GM19025 (cell line): ENCODE data around the gene ACTL8.
"Not testable (repeated sequence)": the region's sequence is repeated elsewhere in the genome, so short reads cannot be mapped to it uniquely, and the experiment has no call there.

ENCODE experiments used
- ATAC-seq: cut with Tn5 transposase; IDR thresholded peaks from one replicate; pipeline ENCODE4 v1.9.1; 2021; ENCODE audit warnings: mild to moderate bottlenecking, low read depth, moderate library complexity; ENCODE audit not compliant: unreplicated experiment

The ACTL8 gene

DNA sequence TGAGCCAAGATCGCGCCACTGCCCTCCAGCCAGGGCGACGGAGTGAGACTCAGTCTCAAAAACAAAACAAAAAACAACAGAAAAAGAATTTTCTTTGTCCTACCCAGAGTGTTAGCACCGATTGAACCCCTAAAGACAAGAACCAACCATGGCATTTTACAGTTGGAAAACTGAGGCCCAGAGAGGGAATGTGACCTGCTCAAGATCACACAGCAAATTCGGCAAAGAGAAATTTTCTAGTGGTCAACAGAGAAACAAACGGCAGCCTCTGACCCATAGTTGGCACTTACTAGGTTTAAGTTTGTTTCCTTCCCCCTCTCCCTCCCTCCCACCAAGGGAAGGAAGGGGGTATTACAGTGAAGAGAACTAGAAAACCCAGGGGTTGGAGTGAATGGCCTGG is 20.5 kb upstream of the ACTL8 start:
- no peak for ATAC-seq

DNA sequence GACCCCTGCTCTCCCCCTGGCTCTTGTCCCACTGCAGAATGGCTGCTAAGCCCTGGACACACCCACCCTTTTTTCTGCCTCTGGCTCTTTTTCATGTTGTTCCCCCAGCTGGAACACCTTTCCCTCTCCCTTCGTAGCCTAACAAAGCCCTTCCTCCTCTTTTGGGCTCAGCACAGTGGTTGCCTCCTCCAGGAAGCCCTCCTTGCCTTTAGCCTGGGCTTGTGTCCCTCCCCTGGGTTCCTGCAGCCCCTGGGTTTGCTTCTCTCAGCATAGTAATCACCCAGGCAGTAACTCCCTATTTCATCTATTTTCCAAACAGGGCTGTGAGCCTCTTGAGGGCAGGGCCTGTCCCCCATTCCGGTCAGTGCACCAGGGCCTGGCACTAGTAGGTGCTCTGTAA is 19.8 kb upstream of the ACTL8 start:
- no peak for ATAC-seq

DNA sequence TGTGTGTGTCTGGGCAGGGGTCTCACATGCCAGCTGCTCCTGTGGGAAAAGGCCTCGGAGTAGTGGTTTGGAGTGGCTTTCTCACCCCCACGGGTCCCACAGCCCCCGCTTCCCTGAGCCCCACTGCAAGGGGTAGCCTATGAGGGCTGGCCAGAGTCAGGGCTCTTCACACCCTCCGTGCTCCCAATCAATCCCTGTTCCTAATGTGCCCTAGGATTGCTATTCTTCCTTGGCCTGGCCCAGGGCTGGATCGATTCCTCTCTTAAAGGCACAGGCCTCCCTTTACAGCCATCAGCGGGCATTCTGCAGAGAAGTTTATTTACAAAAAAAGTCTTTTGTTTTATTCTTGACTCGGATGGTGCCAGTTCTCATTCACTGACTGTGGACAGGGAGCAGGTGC is 19.3 kb upstream of the ACTL8 start:
- no peak for ATAC-seq

DNA sequence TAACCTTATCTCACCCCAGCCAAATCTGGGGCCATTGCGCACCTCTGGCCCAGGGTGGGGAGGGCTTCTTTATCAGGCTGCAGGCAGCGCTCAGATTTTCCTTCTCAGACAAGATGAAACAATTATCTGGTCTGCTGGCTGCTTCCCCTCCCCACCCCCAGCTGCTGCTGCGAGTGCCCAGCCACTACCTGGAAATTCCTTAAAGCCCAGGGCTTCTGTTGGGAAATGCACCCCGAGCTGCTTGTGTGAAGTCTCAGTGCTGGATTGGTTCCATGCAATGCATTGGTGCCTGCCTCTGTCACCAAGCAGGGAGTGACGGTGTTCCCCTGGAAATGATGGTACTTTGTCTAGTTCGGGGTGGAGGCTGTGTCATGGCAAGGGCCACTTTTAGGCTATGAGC is 18.5 kb upstream of the ACTL8 start:
- no peak for ATAC-seq

DNA sequence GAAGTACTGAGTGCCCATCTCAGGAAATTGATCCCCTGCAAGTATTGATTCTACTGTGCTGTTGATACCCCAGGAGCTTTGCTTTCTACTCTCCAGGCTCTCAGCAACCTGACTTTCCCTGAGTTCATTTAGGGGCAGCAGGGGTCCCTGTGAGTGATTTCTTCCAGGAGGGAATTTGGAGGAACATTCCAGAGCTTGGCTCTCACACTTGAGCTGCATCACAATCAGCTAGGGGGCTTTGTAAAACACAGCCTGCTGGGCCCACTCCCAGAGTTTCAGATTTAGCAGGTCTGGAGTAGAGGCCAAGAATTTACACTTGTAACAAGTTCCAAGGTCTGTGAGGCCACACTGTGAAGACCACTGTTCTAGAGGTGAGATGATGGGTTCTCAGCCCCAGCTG is 16.1 kb upstream of the ACTL8 start:
- no peak for ATAC-seq

DNA sequence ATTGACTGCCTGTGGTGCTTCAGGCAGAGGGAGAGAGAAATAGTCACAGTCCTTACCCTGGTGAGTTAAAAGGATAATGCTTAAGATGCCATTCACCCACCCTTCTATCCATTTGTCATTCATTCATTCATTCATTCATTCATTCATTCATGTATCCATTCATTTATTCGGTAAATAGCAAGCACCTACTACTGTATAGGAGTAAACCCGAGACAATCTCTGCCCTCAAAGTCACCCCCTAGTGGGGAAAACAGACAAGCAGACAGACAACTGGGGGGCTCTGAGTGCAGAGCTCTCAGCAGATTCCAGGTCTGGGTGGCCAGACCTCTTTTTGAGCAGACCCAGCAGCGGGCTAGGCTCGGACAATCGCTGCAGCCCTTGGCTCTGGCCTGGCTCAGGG is 14.1 kb upstream of the ACTL8 start:
- no peak for ATAC-seq

DNA sequence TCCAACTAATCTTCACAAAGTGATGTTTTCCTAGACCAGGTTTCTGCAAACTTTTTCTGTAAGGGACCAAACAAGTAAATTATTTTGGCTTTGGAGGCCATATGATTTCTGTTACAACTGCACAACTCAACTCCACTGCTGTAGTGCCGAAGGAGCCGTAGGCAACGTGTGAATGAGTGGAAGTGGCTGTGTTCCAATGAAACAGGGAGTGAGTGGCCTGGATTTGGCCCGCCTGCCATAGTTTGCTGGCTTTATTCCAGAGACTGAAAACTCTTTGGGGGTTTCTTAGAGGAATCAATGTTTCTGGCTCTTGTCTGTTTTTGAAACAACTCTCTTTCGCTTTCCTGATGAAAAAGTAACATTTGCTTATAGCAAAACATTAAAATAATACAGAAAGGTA is 12.6 kb upstream of the ACTL8 start:
- no peak for ATAC-seq

DNA sequence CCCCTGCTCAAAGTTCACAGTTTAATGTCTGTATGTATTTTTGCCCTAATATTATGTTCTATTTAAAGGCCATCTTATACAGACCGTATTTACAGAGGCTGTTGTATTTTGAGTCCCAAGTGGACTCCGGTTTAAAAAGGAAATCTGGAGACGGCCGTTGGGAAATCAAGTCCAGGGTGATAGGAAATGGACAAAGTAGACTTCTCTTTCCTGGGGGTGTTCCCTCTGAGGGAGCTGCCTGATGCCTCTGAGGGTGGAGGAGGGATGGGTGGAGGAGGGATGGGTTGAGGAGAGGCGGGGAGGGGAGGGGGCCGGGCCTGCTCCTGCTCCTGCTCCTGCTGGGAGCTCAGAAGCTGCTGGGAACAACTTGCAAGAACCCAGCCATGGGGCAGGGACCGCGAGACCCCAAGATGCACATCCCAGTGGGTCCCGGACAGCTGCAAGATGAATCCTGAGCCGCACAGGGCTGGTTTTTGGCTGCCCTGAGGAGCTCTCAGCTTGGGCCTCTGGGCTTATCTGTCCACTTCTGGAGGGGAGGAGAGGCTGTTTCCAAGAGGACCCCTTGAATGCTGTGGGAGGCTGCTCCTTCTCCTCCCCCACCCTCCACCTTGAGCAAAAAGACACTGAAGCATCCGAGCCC is 12.0 kb upstream of the ACTL8 start:
- ATAC-seq = no peak

DNA sequence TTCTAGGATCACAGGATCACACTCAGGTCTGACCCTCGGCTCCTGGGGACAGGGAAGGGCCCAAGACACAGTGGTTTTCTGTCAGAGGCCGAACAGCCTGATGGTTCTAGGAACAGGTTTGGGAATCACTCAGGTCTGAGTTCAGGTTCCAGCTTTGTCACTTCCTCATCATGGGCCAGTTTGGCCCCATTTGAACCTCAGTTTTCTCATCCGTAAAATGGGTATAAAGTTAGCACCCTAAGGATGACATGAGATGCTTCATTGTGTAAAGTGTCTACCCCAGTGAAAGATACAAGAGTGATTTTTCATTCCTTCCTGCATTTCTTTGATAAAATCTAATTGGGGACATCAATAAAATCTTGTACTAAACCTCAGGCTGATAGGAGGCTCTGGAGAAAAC is 11.2 kb upstream of the ACTL8 start:
- no peak for ATAC-seq

DNA sequence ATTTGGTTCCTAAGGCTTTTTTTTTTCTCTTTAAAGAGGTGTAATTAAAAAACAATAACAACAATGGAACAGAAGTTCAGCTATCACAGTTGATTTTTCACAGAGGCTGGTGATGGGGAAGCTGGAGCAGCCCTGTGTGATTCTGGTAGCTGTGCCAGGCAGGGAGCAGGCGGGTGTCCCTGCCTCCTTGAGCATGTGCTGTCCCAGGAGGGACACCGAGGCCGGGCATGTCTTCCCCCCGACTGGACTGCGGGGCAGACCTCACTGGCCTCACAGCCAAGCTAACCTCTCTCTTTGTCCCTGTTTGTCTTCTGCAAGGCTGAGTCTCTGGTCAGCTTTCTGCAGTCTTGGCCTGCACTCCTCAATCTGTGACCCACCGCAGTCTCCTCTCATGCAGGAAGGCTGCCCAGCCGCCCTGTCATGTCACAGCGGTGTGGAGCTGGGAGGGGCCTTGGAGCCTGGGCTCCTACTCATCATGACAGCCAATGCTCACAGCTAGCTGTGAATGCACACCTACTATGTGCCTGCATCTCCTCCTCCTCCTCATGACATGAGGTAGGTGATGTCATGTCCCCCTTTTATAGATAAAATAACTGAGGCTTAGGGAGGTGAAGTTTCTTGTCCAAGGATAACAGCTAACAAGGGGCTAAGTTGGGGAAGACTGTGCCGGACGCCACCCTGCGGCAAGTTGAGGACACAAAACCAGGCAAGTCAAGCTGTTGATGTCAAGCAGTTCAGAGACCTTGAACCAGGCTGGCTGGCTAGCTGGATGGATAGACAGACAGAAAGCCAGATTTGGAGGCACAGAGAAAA is 10.3 kb upstream of the ACTL8 start:
- ATAC-seq = no peak

DNA sequence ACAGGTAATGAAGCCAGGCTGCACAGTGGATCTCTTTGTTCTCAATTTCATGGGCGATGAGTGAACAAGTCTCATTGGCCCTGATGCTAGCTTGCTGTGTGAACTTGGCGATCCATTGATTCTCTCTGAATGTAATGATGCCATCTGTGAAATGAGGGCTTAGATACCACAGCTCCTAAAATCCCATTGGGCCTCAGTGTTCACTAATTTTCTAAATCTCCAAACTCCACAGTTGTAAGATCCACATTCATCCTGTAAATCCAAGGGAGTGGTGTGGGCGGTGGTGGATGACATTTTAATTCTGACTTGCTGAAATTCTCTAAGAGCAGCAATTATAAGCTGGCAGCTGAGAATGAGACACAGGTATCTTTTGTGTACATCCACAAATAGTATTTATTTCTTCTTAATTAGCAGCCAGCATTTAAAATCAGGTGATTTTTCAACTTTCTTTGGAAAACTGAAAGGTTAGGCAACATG is 9.6 kb upstream of the ACTL8 start:
- no peak for ATAC-seq

DNA sequence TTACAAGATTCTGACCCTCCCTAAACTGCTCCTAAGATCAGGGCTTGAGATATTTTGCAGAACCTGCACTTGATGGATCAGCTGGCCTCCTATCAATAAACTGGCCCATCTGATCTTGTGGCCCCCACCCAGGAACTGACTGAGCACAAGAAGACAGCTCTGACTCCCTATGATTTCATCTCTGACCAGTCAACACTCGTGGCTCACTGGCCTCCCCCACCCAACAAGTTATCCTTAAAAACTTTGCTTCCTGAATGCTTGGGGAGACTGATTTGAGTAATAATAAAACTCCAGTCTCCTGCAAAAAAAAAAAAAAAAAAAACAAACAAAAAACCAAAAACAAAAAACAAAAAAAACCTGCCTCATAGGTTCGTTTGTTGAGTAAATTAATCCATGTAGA is 8.9 kb upstream of the ACTL8 start:
- ATAC-seq = not testable (repeated sequence)

DNA sequence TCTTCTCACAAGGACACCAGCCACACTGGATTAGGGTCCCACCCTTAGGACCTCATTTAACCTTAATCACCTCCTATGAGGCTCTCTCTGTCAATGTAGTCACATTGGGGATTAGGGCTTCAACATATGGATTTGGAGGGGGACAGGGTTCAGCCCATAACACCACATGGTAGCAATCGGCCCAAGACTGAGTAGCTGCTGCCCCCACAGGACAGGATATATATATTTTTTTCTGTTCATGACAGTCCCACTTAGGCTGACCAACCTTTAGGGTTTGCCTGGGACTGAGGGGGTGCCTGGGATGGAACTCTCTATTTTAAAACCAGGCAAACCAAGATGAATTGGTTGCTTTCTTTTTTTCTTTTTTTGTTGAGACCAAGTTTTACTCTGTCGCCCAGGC is 8.2 kb upstream of the ACTL8 start:
- no peak for ATAC-seq

DNA sequence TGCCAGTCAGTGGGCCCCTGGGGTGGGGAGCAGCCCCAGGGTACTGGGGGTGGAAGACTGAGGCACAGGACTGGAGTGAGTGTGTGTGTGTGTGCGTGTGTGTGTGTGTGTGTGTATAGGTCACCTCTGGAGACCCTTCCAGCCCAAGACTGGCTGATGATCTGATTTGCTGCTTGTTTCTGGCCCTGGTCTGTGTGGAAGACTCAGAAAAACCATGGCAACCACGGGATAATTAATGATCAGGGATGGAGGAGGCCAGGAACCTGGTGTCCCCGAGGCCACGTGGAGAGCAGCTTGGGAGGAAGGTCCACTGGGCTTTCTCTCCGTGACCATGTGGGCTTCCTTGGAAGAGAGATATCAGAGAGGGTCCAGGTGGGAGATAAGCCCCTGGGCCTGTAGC is 4.8 kb upstream of the ACTL8 start:
- ATAC-seq = no peak

DNA sequence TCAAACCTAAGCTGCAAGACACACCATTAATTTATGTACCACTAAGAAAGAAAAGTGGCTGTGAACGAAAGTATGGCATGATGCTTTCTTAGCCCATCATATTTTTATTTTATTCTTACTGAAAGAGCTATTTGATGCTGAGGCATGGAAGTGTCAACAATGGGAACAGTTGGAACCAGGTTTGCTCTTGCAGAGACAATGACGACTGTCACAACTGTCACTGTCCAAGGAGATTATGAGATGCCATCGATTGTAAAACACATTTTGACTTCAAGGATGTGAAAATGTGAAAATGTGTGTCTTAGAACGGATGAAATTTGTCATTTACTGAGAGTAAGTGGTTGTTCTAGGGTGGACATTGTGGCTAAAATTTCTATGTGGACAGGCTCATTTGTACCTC is 2.8 kb upstream of the ACTL8 start:
- no peak for ATAC-seq

DNA sequence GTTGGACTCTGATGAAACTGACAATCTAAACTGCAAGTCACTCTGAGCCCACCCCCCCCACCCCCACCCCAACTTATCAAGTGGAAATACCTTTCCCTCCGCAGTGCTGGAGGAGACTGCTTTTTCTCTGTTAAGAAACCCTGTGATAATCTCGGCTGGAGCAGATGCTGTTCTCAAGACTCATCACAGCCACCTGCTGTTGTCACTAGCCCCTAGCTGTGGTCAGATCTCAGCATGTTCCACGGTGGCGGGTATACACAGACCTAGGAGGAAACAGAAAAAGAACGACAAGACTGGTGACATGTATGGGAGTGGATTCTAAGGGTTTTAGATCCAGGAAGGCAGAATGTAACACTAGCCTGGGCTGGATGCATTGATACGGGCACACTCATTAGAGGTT is 2.3 kb downstream of the ACTL8 start:
- ATAC-seq = no peak

DNA sequence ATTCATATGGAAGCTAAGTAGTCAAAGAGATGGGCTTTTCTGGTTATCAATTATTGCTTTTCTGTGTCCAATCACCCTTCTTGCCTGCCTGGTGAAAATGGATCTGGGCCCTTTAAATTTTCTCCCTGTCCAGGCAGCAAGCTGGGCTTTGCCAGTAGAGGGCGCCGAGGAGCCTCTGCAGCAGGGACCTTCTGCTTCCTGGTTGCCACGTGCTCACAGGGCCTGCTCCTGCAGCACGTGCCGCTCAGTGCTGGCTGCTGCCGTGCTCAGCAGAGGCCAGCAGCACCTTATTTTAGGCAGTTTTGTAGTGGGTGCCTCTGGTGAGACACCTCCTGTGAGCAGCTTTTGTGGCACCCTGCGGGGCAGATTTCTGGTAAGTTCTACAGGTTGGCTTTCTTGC is 4.0 kb downstream of the ACTL8 start:
- no peak for ATAC-seq

DNA sequence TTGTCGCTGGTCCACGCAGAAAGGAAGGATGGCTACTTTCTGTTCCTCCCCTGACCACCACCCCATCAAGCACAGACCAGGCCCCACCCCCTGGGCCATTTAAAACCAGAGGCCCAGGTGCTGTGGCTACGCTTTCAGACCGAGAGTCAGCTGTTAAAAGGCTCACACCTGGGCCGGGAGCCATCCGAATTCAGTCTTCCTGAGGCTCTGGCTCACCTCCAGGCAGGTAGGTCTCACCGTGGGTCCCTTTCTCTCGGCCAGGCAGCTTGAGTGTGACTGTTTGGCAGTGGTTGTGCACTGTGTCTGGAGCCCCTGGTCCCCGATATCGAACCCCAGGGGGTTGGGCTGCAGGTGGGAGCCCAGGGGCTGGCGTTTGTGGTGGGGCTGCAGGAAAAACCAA is 7.2 kb downstream of the ACTL8 start:
- ATAC-seq = no peak

DNA sequence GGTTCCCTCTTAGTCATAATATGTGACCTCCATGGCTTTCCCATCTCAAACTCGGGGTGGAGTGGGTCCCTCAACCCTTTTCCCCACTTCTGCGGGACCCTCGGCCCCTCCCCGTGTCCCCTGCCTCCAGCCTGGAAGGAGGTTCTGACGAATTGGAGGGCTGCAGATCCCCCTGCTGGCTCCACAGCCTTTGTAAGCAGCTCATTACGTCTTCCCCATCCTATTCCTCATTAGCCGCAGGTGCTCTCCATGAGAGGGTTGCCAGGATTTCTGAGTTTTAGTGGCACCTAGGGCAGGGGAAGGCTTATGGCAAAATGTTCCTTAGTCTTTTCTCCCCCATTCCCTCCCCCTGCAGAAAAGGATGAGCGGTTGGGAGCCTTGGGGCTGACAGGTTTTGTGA is 8.3 kb downstream of the ACTL8 start:
- ATAC-seq = no peak

DNA sequence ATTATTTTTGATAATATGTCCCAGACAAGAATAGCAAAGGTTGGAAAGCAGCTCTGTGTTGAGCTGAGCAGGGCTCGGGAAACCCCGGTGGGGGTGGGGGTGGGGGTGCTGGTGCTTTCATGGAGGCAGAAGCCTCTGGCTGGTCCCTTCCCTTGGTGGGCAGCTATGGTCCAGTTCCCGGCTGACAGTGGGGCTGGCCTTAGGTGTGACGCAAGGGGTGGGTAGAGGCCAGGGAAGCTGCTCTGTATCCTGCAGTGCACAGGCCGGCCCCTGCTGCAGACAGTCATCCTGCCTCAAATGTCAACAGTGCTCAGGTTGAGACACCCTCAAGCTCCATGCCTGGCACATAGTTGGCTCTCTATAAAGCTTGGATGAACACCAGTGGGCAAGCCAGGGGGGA is 8.9 kb downstream of the ACTL8 start:
- ATAC-seq = no peak

DNA sequence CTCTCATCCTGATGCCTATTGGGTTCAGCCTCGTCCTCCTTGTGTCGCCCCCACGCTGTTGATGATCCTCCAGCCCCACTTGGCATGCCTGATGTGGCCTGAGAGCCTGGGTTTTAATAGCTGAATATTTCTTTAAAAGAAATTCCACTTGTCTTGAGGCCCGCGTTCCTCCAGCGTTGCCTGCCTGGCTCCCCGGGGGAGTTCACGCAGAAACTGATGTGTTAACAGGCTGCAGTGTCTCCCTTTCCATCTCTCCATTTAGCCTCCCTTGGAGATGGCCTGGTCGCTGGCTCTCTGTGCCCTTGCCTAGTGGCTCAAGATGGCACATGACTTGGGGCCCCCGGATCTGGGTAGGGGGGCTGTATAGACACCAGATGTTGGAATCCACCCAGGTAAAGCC is 9.5 kb downstream of the ACTL8 start:
- no peak for ATAC-seq
